Gastrocnemius medialis (tissue), 4 donors: ENCODE measurements around the gene GRIA2.

Experiments
- POLR2A ChIP-seq, 2 donors: fragments of 450-650 bp; IDR thresholded peaks; one replicate each; pipeline ENCODE4 v1.6.1; 2017; ENCODE audit warnings: antibody characterized with exemption in 2 of 2, mild to moderate bottlenecking in 2 of 2, moderate library complexity in 2 of 2
- TF ChIP-seq, protein P1 (sequence below), 5 experiments: fragments of 450-650 bp in 3 of 5; fragments of 200-600 bp in 2 of 5; sonication (generic) in 2 of 5; IDR thresholded peaks in 4 of 5; conservative IDR thresholded peaks in 1 of 5; 1 replicate in 4 of 5; 2 replicates in 1 of 5; pipeline ENCODE4 v1.5.1; 2016 to 2019; ENCODE audit warnings: antibody characterized with exemption in 5 of 5, mild to moderate bottlenecking in 3 of 5, moderate library complexity in 3 of 5

- no peak for TF ChIP-seq POLR2A (IDR thresholded peaks at IDR 0.05)
- TF ChIP-seq, protein P1, sequence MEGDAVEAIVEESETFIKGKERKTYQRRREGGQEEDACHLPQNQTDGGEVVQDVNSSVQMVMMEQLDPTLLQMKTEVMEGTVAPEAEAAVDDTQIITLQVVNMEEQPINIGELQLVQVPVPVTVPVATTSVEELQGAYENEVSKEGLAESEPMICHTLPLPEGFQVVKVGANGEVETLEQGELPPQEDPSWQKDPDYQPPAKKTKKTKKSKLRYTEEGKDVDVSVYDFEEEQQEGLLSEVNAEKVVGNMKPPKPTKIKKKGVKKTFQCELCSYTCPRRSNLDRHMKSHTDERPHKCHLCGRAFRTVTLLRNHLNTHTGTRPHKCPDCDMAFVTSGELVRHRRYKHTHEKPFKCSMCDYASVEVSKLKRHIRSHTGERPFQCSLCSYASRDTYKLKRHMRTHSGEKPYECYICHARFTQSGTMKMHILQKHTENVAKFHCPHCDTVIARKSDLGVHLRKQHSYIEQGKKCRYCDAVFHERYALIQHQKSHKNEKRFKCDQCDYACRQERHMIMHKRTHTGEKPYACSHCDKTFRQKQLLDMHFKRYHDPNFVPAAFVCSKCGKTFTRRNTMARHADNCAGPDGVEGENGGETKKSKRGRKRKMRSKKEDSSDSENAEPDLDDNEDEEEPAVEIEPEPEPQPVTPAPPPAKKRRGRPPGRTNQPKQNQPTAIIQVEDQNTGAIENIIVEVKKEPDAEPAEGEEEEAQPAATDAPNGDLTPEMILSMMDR (IDR thresholded peaks at IDR 0.05 in 4 of 5, conservative IDR thresholded peaks at IDR 0.05 in 1 of 5) = no peak
These were observed 107.1 kb downstream of the GRIA2 start for GRCh38 chr4:157327666-157328065.
